Measurements from ENCODE around the gene MTCL3.
"Not testable (repeated sequence)": the region's sequence is repeated elsewhere in the genome, so short reads cannot be mapped to it uniquely, and the experiment has no call there.

The MTCL3 gene

GRCh38 chr6:127428562-127428961 lies 90.6 kb downstream of the MTCL3 start:
- not testable (repeated sequence) for DNase-seq (ENCODE audit: low spot score)

GRCh38 chr6:127423921-127424320 lies 95.2 kb downstream of the MTCL3 start:
- no peak for DNase-seq (ENCODE audit: low spot score)
